ENCODE data around the gene REV1.

The REV1 gene

DNA sequence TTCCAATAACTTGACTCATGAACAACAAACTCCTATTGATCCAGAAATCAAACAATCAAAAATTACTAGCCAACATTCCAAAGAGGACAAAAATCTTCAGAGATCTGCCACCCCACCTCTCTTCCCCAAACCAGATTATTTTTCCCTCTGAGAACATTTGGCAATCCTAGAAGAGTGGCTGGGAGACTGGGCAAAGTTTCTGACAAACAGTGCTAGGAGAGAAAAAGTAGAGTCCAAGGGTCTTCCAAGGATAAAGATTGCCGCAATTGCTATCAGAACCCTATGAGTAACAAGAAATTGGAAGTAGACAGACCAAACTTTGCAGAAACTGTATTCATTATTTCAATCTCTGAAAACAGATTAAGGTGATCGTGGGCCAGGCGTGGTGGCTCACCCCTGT is 22.4 kb downstream of the REV1 start:
- Histone ChIP-seq H2AFZ (ENCODE audit: low read length) (no peak overlapping the region), H3K79me2 (ENCODE audit: insufficient read depth, low read length) (peaks cover 84% of the 10 kb centered on the region), H3F3A (ENCODE audit: insufficient read depth, low read length) (no peaks in the 10 kb centered on the region; the same call in 1 of the 2 replicates), H3K4me2 (ENCODE audit: low read length) (no peak overlapping the region), H3K36me3 (ENCODE audit: insufficient read depth, low read length) (peaks cover 45% of the 10 kb centered on the region), H3K27me3 (ENCODE audit: insufficient read depth, low read length) (no peaks in the 10 kb centered on the region), H3K9me3 (ENCODE audit: low read length) (peaks cover 7% of the 10 kb centered on the region; the same call in 1 of the 2 replicates), H3K4me1 (ENCODE audit: insufficient read depth, low read length, severe bottlenecking) (no peaks in the 10 kb centered on the region), H3K9ac (ENCODE audit: low read length) (no peak overlapping the region), H3K27ac (ENCODE audit: low read depth, low read length, poor library complexity, severe bottlenecking) (no peak overlapping the region), H3K4me3 (ENCODE audit: low read depth, low read length, poor library complexity, severe bottlenecking) (no peak overlapping the region), H3K9me2 (ENCODE audit: low read depth, low read length) (no peaks in the 10 kb centered on the region), H4K20me1 (ENCODE audit: insufficient read depth, low read length) (no peaks in the 10 kb centered on the region)
- TF ChIP-seq CTCF (IDR thresholded peaks at IDR 0.05; ENCODE audit: low read length) (no peak), EZH2 (IDR thresholded peaks at IDR 0.05; ENCODE audit: borderline replicate concordance, low read length) (no peak)

DNA sequence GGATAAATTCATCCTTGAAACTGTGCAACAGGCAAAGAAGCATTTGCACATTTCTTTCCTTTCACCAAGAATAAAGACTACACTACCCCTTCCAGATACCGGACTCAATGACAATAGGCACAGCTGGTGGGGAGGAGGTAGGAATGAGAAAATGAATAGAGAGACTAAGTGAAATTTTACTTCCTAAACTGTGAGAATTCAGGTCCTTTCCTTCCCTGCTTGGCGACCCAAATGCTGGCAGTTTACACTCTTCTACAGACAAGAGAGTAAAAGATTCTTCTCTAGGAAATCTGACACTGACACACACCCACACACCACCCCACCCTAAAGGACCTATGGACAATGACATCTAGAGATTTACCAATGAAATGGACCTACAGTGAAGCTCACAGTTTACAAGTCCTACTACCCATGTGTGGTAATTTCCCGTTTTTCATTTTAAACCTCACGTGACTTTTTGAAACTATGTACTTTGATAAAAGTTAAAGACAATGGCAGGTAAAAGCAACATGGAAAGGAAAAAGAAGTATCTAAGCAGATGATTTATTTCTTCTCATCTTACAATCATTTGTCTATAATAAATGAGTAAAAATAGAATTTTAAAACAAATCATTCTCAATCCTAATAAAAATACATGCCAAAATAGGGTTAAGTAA is 27.9 kb downstream of the REV1 start:
- Histone ChIP-seq H3K79me2 (ENCODE audit: insufficient read depth, low read length) (peaks cover 35% of the 10 kb centered on the region), H3K4me1 (ENCODE audit: insufficient read depth, low read length, severe bottlenecking) (no peaks in the 10 kb centered on the region), H3K4me2 (ENCODE audit: low read length) (no peak overlapping the region), H3K27me3 (ENCODE audit: insufficient read depth, low read length) (no peaks in the 10 kb centered on the region), H3K9me3 (ENCODE audit: low read length) (no peaks in the 10 kb centered on the region), H3K4me3 (ENCODE audit: low read depth, low read length, poor library complexity, severe bottlenecking) (no peak overlapping the region), H2AFZ (ENCODE audit: low read length) (no peak overlapping the region), H3K36me3 (ENCODE audit: insufficient read depth, low read length) (peaks cover 75% of the 10 kb centered on the region), H3K9me2 (ENCODE audit: low read depth, low read length) (no peaks in the 10 kb centered on the region), H3F3A (ENCODE audit: insufficient read depth, low read length) (no peaks in the 10 kb centered on the region; the same call in 1 of the 2 replicates), H4K20me1 (ENCODE audit: insufficient read depth, low read length) (no peaks in the 10 kb centered on the region), H3K27ac (ENCODE audit: low read depth, low read length, poor library complexity, severe bottlenecking) (no peak overlapping the region), H3K9ac (ENCODE audit: low read length) (no peak overlapping the region)
- no peak for TF ChIP-seq CTCF (IDR thresholded peaks at IDR 0.05; ENCODE audit: low read length)
- TF ChIP-seq EZH2 (IDR thresholded peaks at IDR 0.05; ENCODE audit: borderline replicate concordance, low read length): no peak

- TF ChIP-seq CTCF (IDR thresholded peaks at IDR 0.05; ENCODE audit: low read length) (no peak), EZH2 (IDR thresholded peaks at IDR 0.05; ENCODE audit: borderline replicate concordance, low read length) (no peak)
- Histone ChIP-seq H3K79me2 (ENCODE audit: insufficient read depth, low read length) (0 out of 2 replicates have a peak, but pooled peaks cover 14% of the 10 kb centered on the region), H3K4me2 (ENCODE audit: low read length) (no peak overlapping the region), H3K9me3 (ENCODE audit: low read length) (no peaks in the 10 kb centered on the region), H3K27ac (ENCODE audit: low read depth, low read length, poor library complexity, severe bottlenecking) (no peak overlapping the region), H3K4me3 (ENCODE audit: low read depth, low read length, poor library complexity, severe bottlenecking) (no peak overlapping the region), H3K9ac (ENCODE audit: low read length) (no peak overlapping the region), H3K4me1 (ENCODE audit: insufficient read depth, low read length, severe bottlenecking) (no peaks in the 10 kb centered on the region), H2AFZ (ENCODE audit: low read length) (no peak overlapping the region), H3K36me3 (ENCODE audit: insufficient read depth, low read length) (peaks cover 94% of the 10 kb centered on the region), H3K27me3 (ENCODE audit: insufficient read depth, low read length) (no peaks in the 10 kb centered on the region), H4K20me1 (ENCODE audit: insufficient read depth, low read length) (no peaks in the 10 kb centered on the region), H3F3A (ENCODE audit: insufficient read depth, low read length) (no peaks in the 10 kb centered on the region), H3K9me2 (ENCODE audit: low read depth, low read length) (no peaks in the 10 kb centered on the region)
Observed at GRCh38 chr2:99458529-99458928, 31.3 kb downstream of the REV1 start.

Data from OCI-LY1 (cell line).